Measurements from ENCODE around the gene WSB2.
A peak's percentile ranks its signal among the peaks of the same experiment; 100 is the strongest.

WSB2 gene

GRCh38 chr12:118061873-118062843, 1.2 kb upstream of the WSB2 start:
- Histone ChIP-seq H3K36me3 (ENCODE audit: insufficient read depth) (no peaks in the 10 kb centered on the region), H3K27me3 (ENCODE audit: insufficient read depth, low read depth) (no peaks in the 10 kb centered on the region), H3K4me1 (ENCODE audit: low read depth, poor library complexity, severe bottlenecking) (peaks cover 3% of the 10 kb centered on the region), H3K4me2 (peak overlapping the region; percentile 57), H4K20me1 (ENCODE audit: insufficient read depth) (no peaks in the 10 kb centered on the region), H3K27ac (no peak overlapping the region), H3K79me2 (ENCODE audit: insufficient read depth, low read depth) (no peaks in the 10 kb centered on the region), H3K9ac (peak overlapping the region; percentile 53; the same call in 1 of the 2 replicates), H2AFZ (ENCODE audit: low read depth) (peak overlapping the region; percentile 73), H3K4me3 (IDR thresholded peaks at IDR 0.05; ENCODE audit: insufficient read depth, low read depth, low read length) (no peak overlapping the region)
- no peak for TF ChIP-seq CTCF (conservative IDR thresholded peaks at IDR 0.05; ENCODE audit: low read depth, low read length)

GRCh38 chr12:118060301-118061010, 523 bp downstream of the WSB2 start:
- no peak for TF ChIP-seq CTCF (conservative IDR thresholded peaks at IDR 0.05; ENCODE audit: low read depth, low read length)
- Histone ChIP-seq H3K27ac (no peak overlapping the region), H2AFZ (ENCODE audit: low read depth) (peak overlapping the region; percentile 22; the same call in 1 of the 2 replicates), H4K20me1 (ENCODE audit: insufficient read depth) (no peaks in the 10 kb centered on the region), H3K4me2 (peak overlapping the region; percentile 60), H3K4me3 (IDR thresholded peaks at IDR 0.05; ENCODE audit: insufficient read depth, low read depth, low read length) (no peak overlapping the region), H3K4me1 (ENCODE audit: low read depth, poor library complexity, severe bottlenecking) (peaks cover 3% of the 10 kb centered on the region), H3K9ac (peak overlapping the region; percentile 57; the same call in 1 of the 2 replicates), H3K27me3 (ENCODE audit: insufficient read depth, low read depth) (no peaks in the 10 kb centered on the region), H3K36me3 (ENCODE audit: insufficient read depth) (no peaks in the 10 kb centered on the region), H3K79me2 (ENCODE audit: insufficient read depth, low read depth) (no peaks in the 10 kb centered on the region)

- no peak for TF ChIP-seq CTCF (conservative IDR thresholded peaks at IDR 0.05; ENCODE audit: low read depth, low read length)
- H3K4me2 ChIP-seq = peak overlapping the region; percentile 60; the same call in 1 of the 2 replicates
- no peak overlapping the region for H3K9ac ChIP-seq
- H2AFZ ChIP-seq (ENCODE audit: low read depth) = no peak overlapping the region
- H3K79me2 ChIP-seq (ENCODE audit: insufficient read depth, low read depth) = no peaks in the 10 kb centered on the region
- no peak overlapping the region for H3K4me3 ChIP-seq (IDR thresholded peaks at IDR 0.05; ENCODE audit: insufficient read depth, low read depth, low read length)
- H3K27me3 ChIP-seq (ENCODE audit: insufficient read depth, low read depth) = no peaks in the 10 kb centered on the region
- peaks cover 6% of the 10 kb centered on the region for H3K4me1 ChIP-seq (ENCODE audit: low read depth, poor library complexity, severe bottlenecking)
- H4K20me1 ChIP-seq (ENCODE audit: insufficient read depth) = no peaks in the 10 kb centered on the region
- H3K36me3 ChIP-seq (ENCODE audit: insufficient read depth) = no peaks in the 10 kb centered on the region
- H3K27ac ChIP-seq = no peak overlapping the region
Measured at GRCh38 chr12:118059341-118060191, 1.4 kb downstream of the WSB2 start.

GRCh38 chr12:118058881-118059280, 2.1 kb downstream of the WSB2 start:
- H2AFZ ChIP-seq (ENCODE audit: low read depth) = no peak overlapping the region
- no peak overlapping the region for H3K27ac ChIP-seq
- no peak overlapping the region for H3K9ac ChIP-seq
- no peaks in the 10 kb centered on the region for H4K20me1 ChIP-seq (ENCODE audit: insufficient read depth)
- no peak overlapping the region for H3K4me2 ChIP-seq
- no peaks in the 10 kb centered on the region for H3K27me3 ChIP-seq (ENCODE audit: insufficient read depth, low read depth)
- no peak overlapping the region for H3K4me3 ChIP-seq (IDR thresholded peaks at IDR 0.05; ENCODE audit: insufficient read depth, low read depth, low read length)
- TF ChIP-seq CTCF (conservative IDR thresholded peaks at IDR 0.05; ENCODE audit: low read depth, low read length) = no peak
- H3K79me2 ChIP-seq (ENCODE audit: insufficient read depth, low read depth) = no peaks in the 10 kb centered on the region
- no peaks in the 10 kb centered on the region for H3K36me3 ChIP-seq (ENCODE audit: insufficient read depth)
- peaks cover 6% of the 10 kb centered on the region for H3K4me1 ChIP-seq (ENCODE audit: low read depth, poor library complexity, severe bottlenecking)

All from KMS-11 (cell line).